H9 (cell line): ENCODE data around the gene PIP4K2A. TPM values are rescaled to one million over a fixed set of nuclear protein-coding genes. Genes with fewer than 3 reads are reported as not detected.
A peak's percentile ranks its signal among the peaks of the same experiment; 100 is the strongest.

Source experiments
- DNase-seq: peaks from one replicate; pipeline ENCODE4 v3.0.0-alpha.2; 2017
- H2AFZ ChIP-seq: one replicate; pipeline ENCODE4 v1.6.1; 2013; ENCODE audit warnings: mild to moderate bottlenecking, low read length, control low read depth, moderate library complexity
- H2AK5ac ChIP-seq: 2 replicates; pipeline ENCODE4 v1.6.1; 2013; ENCODE audit warnings: low read length, control low read depth, mixed read lengths; ENCODE audit not compliant: insufficient read length
- H2BK120ac ChIP-seq: one replicate; pipeline ENCODE4 v1.6.1; 2013; ENCODE audit warnings: low read depth, mild to moderate bottlenecking, low read length, control low read depth, inconsistent platforms; ENCODE audit not compliant: poor library complexity, severe bottlenecking
- H2BK12ac ChIP-seq: 2 replicates; pipeline ENCODE4 v1.6.1; 2013; ENCODE audit warnings: low read length, control low read depth, mixed read lengths, low read depth; ENCODE audit not compliant: insufficient read length
- H2BK15ac ChIP-seq: 2 replicates; pipeline ENCODE4 v1.6.1; 2013; ENCODE audit warnings: low read depth, low read length, control low read depth
- H2BK20ac ChIP-seq: one replicate; pipeline ENCODE4 v1.6.1; 2013; ENCODE audit warnings: low read depth, mild to moderate bottlenecking, low read length, control low read depth, inconsistent platforms; ENCODE audit not compliant: poor library complexity, severe bottlenecking
- H2BK5ac ChIP-seq: 2 replicates; pipeline ENCODE4 v1.6.1; 2013; ENCODE audit warnings: low read length, control low read depth, mixed read lengths; ENCODE audit not compliant: insufficient read length
- H3K14ac ChIP-seq: 2 replicates; pipeline ENCODE4 v1.6.1; 2013; ENCODE audit warnings: low read length, control low read depth; ENCODE audit not compliant: insufficient read depth
- H3K18ac ChIP-seq: 2 replicates; pipeline ENCODE4 v1.6.1; 2013; ENCODE audit warnings: low read depth, mild to moderate bottlenecking, mixed read lengths, low read length, control low read depth; ENCODE audit not compliant: insufficient read length
- H3K23ac ChIP-seq: 2 replicates; pipeline ENCODE4 v1.6.1; 2013; ENCODE audit warnings: low read length, control low read depth, mixed read lengths, low read depth; ENCODE audit not compliant: insufficient read length
- H3K23me2 ChIP-seq: 2 replicates; pipeline ENCODE4 v1.6.1; 2013; ENCODE audit warnings: low read depth, mild to moderate bottlenecking, mixed read lengths, low read length, control low read depth; ENCODE audit not compliant: insufficient read length, poor library complexity, severe bottlenecking
- H3K27ac ChIP-seq: 2 replicates; pipeline ENCODE4 v1.5.1; 2013; ENCODE audit warnings: low read length, control low read depth, mixed read lengths, low read depth; ENCODE audit not compliant: insufficient read length
- H3K27me3 ChIP-seq: 2 replicates; pipeline ENCODE4 v1.6.1; 2013; ENCODE audit warnings: low read length, control low read depth, inconsistent platforms; ENCODE audit not compliant: insufficient read depth
- H3K4ac ChIP-seq: 2 replicates; pipeline ENCODE4 v1.6.1; 2013; ENCODE audit warnings: low read depth, mild to moderate bottlenecking, control low read depth, inconsistent platforms, low read length, moderate library complexity
- H3K4me1 ChIP-seq: 2 replicates; pipeline ENCODE4 v1.6.1; 2013; ENCODE audit warnings: low read length, control low read depth, inconsistent platforms; ENCODE audit not compliant: insufficient read depth
- H3K4me2 ChIP-seq: 2 replicates; pipeline ENCODE4 v1.6.1; 2013; ENCODE audit warnings: low read length, control low read depth, mixed read lengths; ENCODE audit not compliant: insufficient read length, insufficient read depth
- H3K56ac ChIP-seq: 2 replicates; pipeline ENCODE4 v1.6.1; 2013; ENCODE audit warnings: low read depth, mild to moderate bottlenecking, mixed read lengths, low read length, control low read depth; ENCODE audit not compliant: insufficient read length
- H3K79me1 ChIP-seq: 2 replicates; pipeline ENCODE4 v1.6.1; 2013; ENCODE audit warnings: low read depth, mild to moderate bottlenecking, moderate library complexity, low read length, control low read depth, inconsistent platforms; ENCODE audit not compliant: insufficient read depth, poor library complexity, severe bottlenecking
- H3K79me2 ChIP-seq: 2 replicates; pipeline ENCODE4 v1.6.1; 2013; ENCODE audit warnings: low read length, control low read depth, inconsistent platforms; ENCODE audit not compliant: insufficient read depth
- H3K9ac ChIP-seq: 2 replicates; pipeline ENCODE4 v1.6.1; 2013; ENCODE audit warnings: low read length, control low read depth, mixed read lengths; ENCODE audit not compliant: insufficient read length; ENCODE audit errors: extremely low read depth
- H3K9me3 ChIP-seq: one replicate; pipeline ENCODE4 v1.6.1; 2013; ENCODE audit warnings: low read depth, low read length, inconsistent platforms; ENCODE audit not compliant: control insufficient read depth
- H3T11ph ChIP-seq: one replicate; pipeline ENCODE4 v1.6.1; 2013; ENCODE audit warnings: mild to moderate bottlenecking, low read length, control low read depth, inconsistent platforms
- H4K20me1 ChIP-seq: one replicate; pipeline ENCODE4 v1.6.1; 2013; ENCODE audit not compliant: control insufficient read depth, insufficient read length, insufficient read depth
- H4K5ac ChIP-seq: 2 replicates; pipeline ENCODE4 v1.6.1; 2013; ENCODE audit warnings: low read depth, mild to moderate bottlenecking, mixed read lengths, low read length, control low read depth; ENCODE audit not compliant: insufficient read length
- H4K8ac ChIP-seq: replicated peaks from 2 replicates; pipeline ENCODE4 v1.6.1; 2013; ENCODE audit warnings: low read length, control low read depth, mixed read lengths, low read depth; ENCODE audit not compliant: insufficient read length
- H4K91ac ChIP-seq: 2 replicates; pipeline ENCODE4 v1.6.1; 2013; ENCODE audit warnings: low read depth, mild to moderate bottlenecking, moderate library complexity, mixed read lengths, low read length, control low read depth; ENCODE audit not compliant: insufficient read length
- H3K27ac Mint-ChIP-seq, 3 experiments: 2 replicates in 2 of 3; 3 replicates in 1 of 3; pipeline ENCODE4 v1.8.0; 2020 to 2021; ENCODE audit warnings: mixed read lengths in 3 of 3, mild to moderate bottlenecking in 1 of 3, moderate library complexity in 1 of 3
- H3K27me3 Mint-ChIP-seq: 2 replicates; pipeline ENCODE4 v1.8.0; 2021; ENCODE audit warnings: low read depth, mild to moderate bottlenecking, moderate library complexity, mixed read lengths
- H3K36me3 Mint-ChIP-seq, 3 experiments: 2 replicates in 2 of 3; 3 replicates in 1 of 3; pipeline ENCODE4 v1.8.0; 2020 to 2021; ENCODE audit warnings: low read depth in 3 of 3, mixed read lengths in 3 of 3; ENCODE audit not compliant: insufficient read depth in 1 of 3
- H3K4me1 Mint-ChIP-seq, 2 experiments: 2 replicates each; pipeline ENCODE4 v1.8.0; 2020; ENCODE audit warnings: mixed read lengths in 2 of 2
- H3K4me3 Mint-ChIP-seq, 2 experiments: 2 replicates in 1 of 2; 3 replicates in 1 of 2; pipeline ENCODE4 v1.8.0; 2020 to 2021; ENCODE audit warnings: mild to moderate bottlenecking in 2 of 2, mixed read lengths in 2 of 2, moderate library complexity in 1 of 2
- H3K9me3 Mint-ChIP-seq, 2 experiments: 2 replicates in 1 of 2; 3 replicates in 1 of 2; pipeline ENCODE4 v1.8.0; 2020; ENCODE audit warnings: mild to moderate bottlenecking in 2 of 2, mixed read lengths in 2 of 2, moderate library complexity in 1 of 2
- WGBS: extraction: QIAGEN DNeasy Blood & Tissue Kit; methylation state at CpG from one replicate; pipeline ENCODE4 v1.1.7; 2013; ENCODE audit warnings: missing lambda C conversion rate, low lambda C conversion rate, mixed read lengths; ENCODE audit not compliant: insufficient read length; ENCODE audit errors: extremely low coverage; 5-methylcytosine and 5-hydroxymethylcytosine counted together
- total RNA-seq: library from RNA; stranded (reverse); gene quantifications from 2 replicates; pipeline ENCODE4 v1.2.1, GENCODE V29; 2021
- TF ChIP-seq, protein P1 (sequence below): fragments of 200-600 bp; sonication (generic); conservative IDR thresholded peaks from 3 replicates; pipeline ENCODE4 v1.8.0; 2021; ENCODE audit warnings: antibody characterized with exemption, mild to moderate bottlenecking

Gene PIP4K2A
- total RNA-seq, 1 experiment from 2014 or later: 33.6 TPM

DNA sequence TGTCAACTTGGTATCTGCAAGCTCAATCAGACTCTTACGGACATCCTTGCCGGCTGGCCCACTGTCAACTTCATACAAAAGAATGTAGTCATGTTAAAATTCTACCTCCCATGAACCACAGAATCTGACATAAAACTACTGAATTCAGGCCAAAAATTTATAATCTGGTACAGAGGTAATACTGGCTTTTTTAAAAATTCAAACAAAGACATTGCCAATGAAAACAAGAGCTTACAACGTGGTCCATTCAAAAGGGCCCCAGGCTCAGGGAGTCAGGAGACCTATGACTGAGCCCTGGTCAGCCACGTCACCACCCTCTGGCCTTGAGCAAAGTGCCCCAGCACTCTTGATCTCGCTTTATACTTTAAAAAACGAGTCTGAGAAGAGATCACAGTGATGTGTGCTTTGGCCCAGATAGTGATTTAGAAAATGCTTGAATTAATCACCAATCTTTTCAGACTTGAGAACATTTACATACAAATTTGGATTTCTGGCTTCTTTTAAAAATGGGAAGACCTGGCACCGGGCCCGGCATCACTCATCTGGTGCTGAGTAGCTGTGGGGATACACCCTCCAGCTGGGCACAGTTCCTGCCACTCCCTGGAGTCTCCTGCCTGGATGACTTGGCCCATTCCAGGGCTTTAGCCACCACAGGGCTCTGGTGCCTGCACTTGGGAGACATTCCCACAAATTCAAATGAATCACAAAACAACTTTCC is 94.1 kb downstream of the PIP4K2A start:
- WGBS: no CpG with 5 or more reads among the region's 8 CpGs
- Histone ChIP-seq H4K5ac (no peak overlapping the region), H3K4me2 (no peak overlapping the region), H3K9me3 (no peaks in the 10 kb centered on the region), H4K8ac (no peak overlapping the region), H2BK120ac (no peak overlapping the region), H4K91ac (no peak overlapping the region), H3K56ac (no peak overlapping the region), H4K20me1 (no peaks in the 10 kb centered on the region), H2AFZ (no peak overlapping the region), H2BK15ac (no peak overlapping the region), H3K79me1 (no peaks in the 10 kb centered on the region), H2BK5ac (no peak overlapping the region), H2AK5ac (no peak overlapping the region), H3K9ac (no peak overlapping the region), H3K27ac (no peak overlapping the region), H3K23me2 (no peaks in the 10 kb centered on the region), H3K18ac (no peak overlapping the region), H3K23ac (no peak overlapping the region), H3K27me3 (no peaks in the 10 kb centered on the region), H3K79me2 (peaks cover 12% of the 10 kb centered on the region; the same call in 1 of the 2 replicates), H3K4me1 (peaks cover 5% of the 10 kb centered on the region; the same call in 1 of the 2 replicates), H2BK12ac (no peak overlapping the region), H2BK20ac (no peak overlapping the region), H3K14ac (no peak overlapping the region), H3T11ph (no peak overlapping the region), H3K4ac (no peak overlapping the region)
- no peaks in the 10 kb centered on the region for H3K9me3 Mint-ChIP-seq
- no peak for DNase-seq
- H3K4me3 Mint-ChIP-seq: no peak overlapping the region
- TF ChIP-seq, protein P1, sequence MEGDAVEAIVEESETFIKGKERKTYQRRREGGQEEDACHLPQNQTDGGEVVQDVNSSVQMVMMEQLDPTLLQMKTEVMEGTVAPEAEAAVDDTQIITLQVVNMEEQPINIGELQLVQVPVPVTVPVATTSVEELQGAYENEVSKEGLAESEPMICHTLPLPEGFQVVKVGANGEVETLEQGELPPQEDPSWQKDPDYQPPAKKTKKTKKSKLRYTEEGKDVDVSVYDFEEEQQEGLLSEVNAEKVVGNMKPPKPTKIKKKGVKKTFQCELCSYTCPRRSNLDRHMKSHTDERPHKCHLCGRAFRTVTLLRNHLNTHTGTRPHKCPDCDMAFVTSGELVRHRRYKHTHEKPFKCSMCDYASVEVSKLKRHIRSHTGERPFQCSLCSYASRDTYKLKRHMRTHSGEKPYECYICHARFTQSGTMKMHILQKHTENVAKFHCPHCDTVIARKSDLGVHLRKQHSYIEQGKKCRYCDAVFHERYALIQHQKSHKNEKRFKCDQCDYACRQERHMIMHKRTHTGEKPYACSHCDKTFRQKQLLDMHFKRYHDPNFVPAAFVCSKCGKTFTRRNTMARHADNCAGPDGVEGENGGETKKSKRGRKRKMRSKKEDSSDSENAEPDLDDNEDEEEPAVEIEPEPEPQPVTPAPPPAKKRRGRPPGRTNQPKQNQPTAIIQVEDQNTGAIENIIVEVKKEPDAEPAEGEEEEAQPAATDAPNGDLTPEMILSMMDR: no peak
- peak overlapping the region in 1 of 3 experiments; percentile 73; a peak in 2 of 7 replicates for H3K27ac Mint-ChIP-seq
- H3K27me3 Mint-ChIP-seq: no peaks in the 10 kb centered on the region; the same call in 1 of the 2 replicates
- H3K36me3 Mint-ChIP-seq: no peaks in the 10 kb centered on the region
- H3K4me1 Mint-ChIP-seq: peaks cover 69 to 72% of the 10 kb centered on the region in 2 experiments
